HG03460 (cell line): Measurements from ENCODE around the gene FAM228B.
"Not testable (repeated sequence)": the region's sequence is repeated elsewhere in the genome, so short reads cannot be mapped to it uniquely, and the experiment has no call there.

ENCODE experiments used
- ATAC-seq: cut with Tn5 transposase; IDR thresholded peaks from one replicate; pipeline ENCODE4 v1.9.1; 2021; ENCODE audit not compliant: unreplicated experiment

The FAM228B gene

GRCh38 chr2:24101992-24102391 lies 21.3 kb upstream of the FAM228B start:
- ATAC-seq, result no peak

- ATAC-seq, result no peak
Observed at GRCh38 chr2:24102677-24103076, 20.6 kb upstream of the FAM228B start.

DNA sequence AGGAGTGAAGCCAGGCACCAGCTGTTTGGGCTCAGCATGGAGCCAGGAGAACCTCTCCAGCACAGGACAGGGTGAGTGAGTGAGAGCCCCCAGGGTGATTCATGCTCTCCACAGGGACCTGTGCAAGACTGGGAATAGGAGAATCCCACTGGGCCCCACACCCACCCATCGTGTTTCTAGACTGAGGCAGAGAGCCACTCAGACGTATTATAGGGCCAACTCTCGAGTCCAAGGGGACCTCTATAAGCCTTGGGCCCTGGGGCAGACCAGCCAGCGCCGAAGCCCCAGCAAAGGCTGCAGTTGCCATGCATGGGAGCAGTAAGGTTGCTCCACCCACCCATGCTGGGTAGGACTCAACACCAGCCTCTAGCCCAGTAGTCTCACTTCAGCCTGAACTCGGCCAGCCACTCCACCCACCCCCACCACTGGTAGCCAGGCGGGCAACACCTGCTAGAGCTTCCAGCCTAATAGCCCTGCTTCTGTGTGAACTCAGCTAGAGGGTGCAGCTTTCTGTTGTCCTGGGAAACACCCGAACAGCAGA lies 19.1 kb upstream of the FAM228B start:
- ATAC-seq, result no peak

- ATAC-seq, result no peak
Observed at GRCh38 chr2:24104906-24105305, 18.4 kb upstream of the FAM228B start.

GRCh38 chr2:24105816-24106215 lies 17.5 kb upstream of the FAM228B start:
- no peak for ATAC-seq

- no peak for ATAC-seq
Observed at GRCh38 chr2:24106786-24107185, 16.5 kb upstream of the FAM228B start.

GRCh38 chr2:24107336-24107735 lies 15.9 kb upstream of the FAM228B start:
- ATAC-seq, result no peak

- ATAC-seq, result not testable (repeated sequence)
Observed at GRCh38 chr2:24109431-24109830, 13.8 kb upstream of the FAM228B start.

- no peak for ATAC-seq
Observed at GRCh38 chr2:24110660-24111303, 12.5 kb upstream of the FAM228B start.

- no peak for ATAC-seq
Observed at GRCh38 chr2:24111407-24111901, 11.8 kb upstream of the FAM228B start.

DNA sequence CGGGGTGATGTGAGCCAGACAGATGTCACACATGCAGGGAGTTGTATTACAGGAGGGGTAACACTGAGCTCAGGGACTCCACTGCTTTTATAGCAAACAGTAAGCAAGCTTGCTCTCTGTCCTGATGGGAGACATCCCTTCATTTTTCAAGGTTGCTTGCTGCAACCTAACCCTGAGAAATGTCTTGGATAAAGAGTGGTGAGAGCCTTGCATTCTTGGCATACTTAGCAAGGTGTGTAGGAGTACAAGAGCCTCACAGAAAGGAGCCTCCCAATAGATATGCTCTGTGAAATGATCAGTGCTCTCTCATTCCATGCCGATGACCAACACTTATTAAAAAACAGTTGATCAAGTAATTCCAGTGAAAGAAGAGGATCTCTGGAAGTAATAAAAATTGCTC lies 8.2 kb upstream of the FAM228B start:
- no peak for ATAC-seq

DNA sequence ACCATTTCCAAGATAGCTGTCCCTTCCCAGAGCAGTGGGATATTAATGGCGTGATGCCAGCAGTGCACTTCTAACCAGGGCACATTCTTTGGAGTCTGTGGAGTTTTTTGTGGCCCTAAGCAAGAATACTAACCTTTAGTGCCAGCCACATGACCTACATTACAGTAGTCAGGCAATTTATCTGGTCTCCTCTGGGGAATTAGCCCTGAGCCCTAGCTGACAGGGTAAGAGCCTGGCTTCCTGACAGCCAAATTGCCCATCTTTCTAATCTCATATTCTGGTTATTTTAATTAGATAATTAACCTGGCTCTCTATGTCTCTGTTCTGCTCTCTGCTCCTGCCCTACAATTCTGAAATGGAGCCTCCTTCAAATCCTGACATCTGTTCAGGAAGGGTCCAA lies 5.4 kb upstream of the FAM228B start:
- ATAC-seq, result no peak

DNA sequence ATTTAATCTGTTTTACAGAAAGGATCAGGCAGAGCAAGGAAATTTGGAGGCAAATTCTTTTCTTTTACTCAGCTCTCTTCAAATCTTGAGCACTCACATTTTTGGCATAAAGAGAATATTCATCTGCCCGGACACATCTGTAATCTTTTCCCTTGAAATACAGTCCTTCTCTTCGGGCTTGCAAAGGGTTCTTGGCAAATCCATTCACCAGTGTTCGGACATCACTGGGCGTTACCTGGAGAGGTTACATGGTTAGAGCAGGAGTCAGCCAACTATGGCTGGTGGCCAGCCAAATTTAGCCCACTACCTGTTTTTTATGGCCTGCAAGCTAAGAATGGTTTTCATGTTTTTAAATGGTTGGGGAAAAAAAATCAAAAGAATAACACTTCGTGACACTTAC lies 2.2 kb upstream of the FAM228B start:
- ATAC-seq, result no peak

- ATAC-seq, result no peak
Observed at GRCh38 chr2:24121469-24121868, 1.8 kb upstream of the FAM228B start.

- ATAC-seq, result no peak
Observed at GRCh38 chr2:24122366-24123194, 689 bp upstream of the FAM228B start.

GRCh38 chr2:24123922-24124580 lies 782 bp downstream of the FAM228B start:
- peak; percentile 18 for ATAC-seq

GRCh38 chr2:24125956-24126355 lies 2.7 kb downstream of the FAM228B start:
- no peak for ATAC-seq

DNA sequence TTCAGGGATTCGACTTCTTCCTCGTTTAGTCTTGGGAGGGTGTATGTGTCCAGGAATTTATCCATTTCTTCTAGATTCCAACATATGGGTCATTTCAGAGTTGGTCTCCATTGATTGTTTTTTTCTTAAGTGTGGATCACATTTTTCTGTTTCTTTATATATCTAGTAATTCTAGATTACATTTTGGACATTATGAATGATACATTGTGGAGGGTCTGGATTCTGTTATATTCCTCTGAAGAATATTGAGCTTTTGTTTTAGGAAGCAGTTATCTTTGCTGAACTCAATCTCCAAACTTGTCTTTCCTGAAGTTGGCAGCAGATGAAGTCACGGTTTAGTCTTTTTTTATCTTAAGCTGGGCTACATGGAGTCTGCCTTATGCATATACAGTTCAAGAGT lies 9.3 kb downstream of the FAM228B start:
- ATAC-seq, result no peak

DNA sequence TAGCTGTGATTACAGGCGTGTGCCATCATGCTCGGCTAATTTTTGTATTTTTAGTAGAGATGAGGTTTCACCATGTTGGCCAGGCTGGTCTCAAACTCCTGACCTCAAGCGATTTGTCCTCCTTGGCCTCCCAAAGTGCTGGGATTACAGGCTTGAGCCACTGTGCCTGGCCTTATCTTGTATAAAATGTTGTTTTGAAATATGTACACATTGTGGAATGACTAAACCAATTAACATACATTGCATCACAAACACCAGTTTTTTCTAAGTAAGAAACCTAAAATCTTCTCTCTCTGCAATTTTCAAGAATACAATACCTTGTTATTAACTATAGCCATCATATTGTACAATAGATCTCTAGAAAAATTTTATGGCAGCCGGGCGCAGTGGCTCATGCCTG lies 17.0 kb downstream of the FAM228B start:
- ATAC-seq, result not testable (repeated sequence)

GRCh38 chr2:24147364-24147763 lies 24.1 kb downstream of the FAM228B start:
- ATAC-seq, result no peak

- no peak for ATAC-seq
Observed at GRCh38 chr2:24152413-24153197, 29.3 kb downstream of the FAM228B start.
